HG03097 (cell line): ENCODE measurements around the gene RNPEPL1.
A peak's percentile ranks its signal among the peaks of the same experiment; 100 is the strongest.

ENCODE experiments used
- ATAC-seq: cut with Tn5 transposase; IDR thresholded peaks from one replicate; pipeline ENCODE4 v1.9.1; 2021; ENCODE audit not compliant: unreplicated experiment, low FRiP score

RNPEPL1 gene

GRCh38 chr2:240575101-240575965 is 7.0 kb downstream of the RNPEPL1 start:
- no peak for ATAC-seq

- no peak for ATAC-seq
These were observed 7.8 kb downstream of the RNPEPL1 start for GRCh38 chr2:240576036-240576435.

- no peak for ATAC-seq
These were observed 8.3 kb downstream of the RNPEPL1 start for GRCh38 chr2:240576436-240577205.

GRCh38 chr2:240577281-240578109 is 9.2 kb downstream of the RNPEPL1 start:
- no peak for ATAC-seq

GRCh38 chr2:240578110-240578450 is 9.8 kb downstream of the RNPEPL1 start:
- ATAC-seq, result no peak

GRCh38 chr2:240578488-240578887 is 10.2 kb downstream of the RNPEPL1 start:
- ATAC-seq, result no peak

GRCh38 chr2:240579071-240579762 is 10.9 kb downstream of the RNPEPL1 start:
- ATAC-seq, result no peak

- ATAC-seq, result no peak
These were observed 11.7 kb downstream of the RNPEPL1 start for GRCh38 chr2:240579771-240580614.

- no peak for ATAC-seq
These were observed 13.5 kb downstream of the RNPEPL1 start for GRCh38 chr2:240581811-240582210.

GRCh38 chr2:240582781-240583180 is 14.5 kb downstream of the RNPEPL1 start:
- no peak for ATAC-seq

- no peak for ATAC-seq
These were observed 15.5 kb downstream of the RNPEPL1 start for GRCh38 chr2:240583774-240584173.

GRCh38 chr2:240584486-240585031 is 16.3 kb downstream of the RNPEPL1 start:
- ATAC-seq, result peak; percentile 32

- ATAC-seq, result peak; percentile 28
These were observed 16.8 kb downstream of the RNPEPL1 start for GRCh38 chr2:240585101-240585500.

- no peak for ATAC-seq
These were observed 17.5 kb downstream of the RNPEPL1 start for GRCh38 chr2:240585681-240586197.

- peak; percentile 65 for ATAC-seq
These were observed 18.1 kb downstream of the RNPEPL1 start, which contains the start of gene CAPN10 for GRCh38 chr2:240586198-240586918. CAPN10 (plus strand) TSS chr2:240586734; CDS start chr2:240586912, 178 bp downstream.

- ATAC-seq, result peak; percentile 2
These were observed 18.9 kb downstream of the RNPEPL1 start for GRCh38 chr2:240586919-240587800.

- no peak for ATAC-seq
These were observed 19.8 kb downstream of the RNPEPL1 start for GRCh38 chr2:240588006-240588655.
